ENCODE data around the gene LMAN2. TPM values are rescaled to one million over a fixed set of nuclear protein-coding genes. Genes with fewer than 3 reads are reported as not detected.

LMAN2 gene
- total and polyA plus RNA-seq, 12 donors: 46.3 to 215 (median 56.3) TPM

- DNase-seq: no peak
- peaks cover 5 to 37% (median 20%) of the 10 kb centered on the region in 9 donors for H3K4me1 ChIP-seq
Measured at GRCh38 chr5:177335701-177336065, 15.8 kb downstream of the LMAN2 start.

DNA sequence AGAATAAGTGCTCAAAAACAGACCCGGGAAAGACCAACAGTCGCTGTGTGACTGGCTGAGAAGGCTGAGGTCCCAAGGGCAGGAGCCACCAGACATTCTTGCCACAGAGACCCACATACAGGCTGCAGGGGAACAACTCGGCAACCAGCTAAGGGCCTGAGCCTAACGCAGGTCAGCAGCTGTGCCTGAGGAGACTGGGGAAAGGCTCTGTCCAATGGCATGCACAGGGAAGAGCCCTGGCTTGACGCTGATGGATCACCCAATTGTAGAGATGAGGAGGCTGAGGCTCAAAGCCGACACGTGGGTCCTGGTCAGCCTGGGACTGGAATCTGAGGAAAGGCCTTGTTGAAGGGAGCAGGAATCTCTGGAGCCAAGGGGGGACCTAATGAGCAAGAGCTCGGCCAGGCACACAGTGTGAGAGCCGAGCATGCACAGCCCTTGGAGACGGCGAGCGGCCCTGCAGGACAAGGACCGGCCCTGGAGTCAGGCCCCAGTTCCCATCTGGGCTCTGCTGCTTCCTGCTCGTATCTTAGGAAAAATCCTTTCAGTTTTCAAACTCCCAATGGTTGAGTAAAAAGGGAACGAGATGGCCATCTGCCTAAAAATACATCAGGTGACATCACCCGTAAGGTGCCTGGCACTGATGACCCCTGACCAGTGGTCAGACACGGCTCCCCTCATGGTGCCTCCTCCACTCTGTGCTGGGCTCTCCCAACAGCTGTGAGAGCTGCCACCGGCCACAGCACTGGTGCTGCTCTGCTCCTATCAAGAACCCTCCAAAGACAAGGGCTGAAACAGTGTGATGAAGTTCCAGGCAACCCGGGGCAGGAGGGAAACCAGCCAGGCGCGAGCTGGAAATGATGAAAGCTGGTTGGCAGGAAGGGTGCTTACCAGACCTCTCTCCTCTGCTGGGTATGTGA lies 16.4 kb downstream of the LMAN2 start:
- TF ChIP-seq, protein P1, sequence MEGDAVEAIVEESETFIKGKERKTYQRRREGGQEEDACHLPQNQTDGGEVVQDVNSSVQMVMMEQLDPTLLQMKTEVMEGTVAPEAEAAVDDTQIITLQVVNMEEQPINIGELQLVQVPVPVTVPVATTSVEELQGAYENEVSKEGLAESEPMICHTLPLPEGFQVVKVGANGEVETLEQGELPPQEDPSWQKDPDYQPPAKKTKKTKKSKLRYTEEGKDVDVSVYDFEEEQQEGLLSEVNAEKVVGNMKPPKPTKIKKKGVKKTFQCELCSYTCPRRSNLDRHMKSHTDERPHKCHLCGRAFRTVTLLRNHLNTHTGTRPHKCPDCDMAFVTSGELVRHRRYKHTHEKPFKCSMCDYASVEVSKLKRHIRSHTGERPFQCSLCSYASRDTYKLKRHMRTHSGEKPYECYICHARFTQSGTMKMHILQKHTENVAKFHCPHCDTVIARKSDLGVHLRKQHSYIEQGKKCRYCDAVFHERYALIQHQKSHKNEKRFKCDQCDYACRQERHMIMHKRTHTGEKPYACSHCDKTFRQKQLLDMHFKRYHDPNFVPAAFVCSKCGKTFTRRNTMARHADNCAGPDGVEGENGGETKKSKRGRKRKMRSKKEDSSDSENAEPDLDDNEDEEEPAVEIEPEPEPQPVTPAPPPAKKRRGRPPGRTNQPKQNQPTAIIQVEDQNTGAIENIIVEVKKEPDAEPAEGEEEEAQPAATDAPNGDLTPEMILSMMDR (IDR thresholded peaks at IDR 0.05): no peak
- intact Hi-C loops (cut with DNase I): no loop called here
- no peak overlapping the region for H3K4me3 ChIP-seq
- no peaks in the 10 kb centered on the region for H3K9me3 ChIP-seq
- 74 to 78% methylated on average over 21 of the region's 21 CpGs for WGBS, 2 donors
- H3K36me3 ChIP-seq: peaks cover 0 to 100% (median 32%) of the 10 kb centered on the region in 9 donors
- no peaks in the 10 kb centered on the region for H3K27me3 ChIP-seq
- ATAC-seq: peak; percentile 67 to 88 (median 82)
- H3K27ac ChIP-seq: peak overlapping the region in 9 of 10 donors; percentile 19 to 69 (median 54)
- DNase-seq: peak in 1 of 2 donors; percentile 61
- H3K4me1 ChIP-seq: peaks cover 5 to 37% (median 19%) of the 10 kb centered on the region in 9 donors

More at GRCh38 chr5:177335701-177336065, 15.8 kb downstream of the LMAN2 start:
- Histone ChIP-seq H3K36me3 (peaks cover 0 to 100% (median 32%) of the 10 kb centered on the region in 9 donors), H3K9me3 (no peaks in the 10 kb centered on the region), H3K27me3 (no peaks in the 10 kb centered on the region), H3K4me3 (no peak overlapping the region), H3K27ac (peak overlapping the region in 9 of 10 donors; percentile 19 to 69 (median 54))
- peak in 7 of 8 donors; percentile 32 to 70 (median 62) for ATAC-seq
- intact Hi-C loops (cut with DNase I): no loop called here
- 53 to 71% methylated on average over 7 of the region's 7 CpGs for WGBS, 2 donors
- TF ChIP-seq, protein P1 (IDR thresholded peaks at IDR 0.05): no peak

GRCh38 chr5:177334155-177334551 lies 17.3 kb downstream of the LMAN2 start:
- TF ChIP-seq, protein P1 (IDR thresholded peaks at IDR 0.05): no peak
- peaks cover 5 to 33% (median 19%) of the 10 kb centered on the region in 9 donors for H3K4me1 ChIP-seq
- 76 to 78% methylated on average over 15 of the region's 15 CpGs for WGBS, 2 donors
- DNase-seq (no peak), ATAC-seq (peak in 5 of 8 donors; percentile 32 to 67 (median 63))
- peaks cover 0 to 100% (median 32%) of the 10 kb centered on the region in 9 donors for H3K36me3 ChIP-seq
- H3K27me3 ChIP-seq: no peaks in the 10 kb centered on the region
- H3K4me3 ChIP-seq: no peak overlapping the region
- no peaks in the 10 kb centered on the region for H3K9me3 ChIP-seq
- peak overlapping the region in 2 of 10 donors; percentile 58 to 68 for H3K27ac ChIP-seq
- intact Hi-C loops (cut with DNase I): no loop called here

GRCh38 chr5:177333420-177334154 lies 17.9 kb downstream of the LMAN2 start:
- intact Hi-C loops (cut with DNase I): no loop called here
- 90 to 91% methylated on average over 16 of the region's 16 CpGs for WGBS, 2 donors
- no peak for DNase-seq
- Histone ChIP-seq H3K27me3 (no peaks in the 10 kb centered on the region), H3K4me3 (no peak overlapping the region), H3K4me1 (peaks cover 5 to 30% (median 19%) of the 10 kb centered on the region in 9 donors), H3K27ac (peak overlapping the region in 1 of 10 donors; percentile 68), H3K36me3 (peaks cover 0 to 99% (median 32%) of the 10 kb centered on the region in 9 donors), H3K9me3 (no peaks in the 10 kb centered on the region)
- no peak for ATAC-seq
- TF ChIP-seq, protein P1 (IDR thresholded peaks at IDR 0.05): no peak
